ENCODE measurements around the gene CFHR1. TPM values are rescaled to one million over a fixed set of nuclear protein-coding genes. Genes with fewer than 3 reads are reported as not detected.

The CFHR1 gene
- 0.19 to 0.23 TPM in 2 of 5 replicates, not detected in the others for total RNA-seq (2022; extraction: Qiagen RNA extraction; ENCODE audit: low read depth)

DNA sequence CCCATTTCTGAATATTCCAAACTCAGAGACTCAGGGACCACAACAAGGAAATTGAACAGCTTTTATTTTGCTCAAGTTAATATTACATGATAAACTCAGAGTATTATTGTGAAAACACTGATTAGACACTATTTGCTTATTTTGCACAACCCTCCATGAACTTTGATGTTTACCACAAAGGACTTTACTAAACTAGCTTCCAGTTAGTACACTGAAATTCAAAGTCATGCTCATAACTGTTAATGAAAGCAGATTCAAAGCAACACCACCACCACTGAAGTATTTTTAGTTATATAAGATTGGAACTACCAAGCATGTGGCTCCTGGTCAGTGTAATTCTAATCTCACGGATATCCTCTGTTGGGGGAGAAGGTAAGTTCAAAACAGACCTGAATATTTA is at the start of gene CFHR1:
CFHR1 (plus strand) TSS at position 201 of the 400 bp plus-strand sequence; CDS start at position 315, 114 bp downstream.

GRCh38 chr1:196774603-196775002 is 44.9 kb upstream of the CFHR1 start, which contains the start of gene CFHR3:
Gene CFHR3 (plus strand): TSS chr1:196774840. CDS start chr1:196774887, 47 bp downstream.

Other genes with a start within 250 kb of the CFHR1 start
- 0.06 to 0.07 TPM (median 0.07 TPM) in 4 of 5 replicates, not detected in the other for gene KCNT2, start 211.3 kb upstream of the CFHR1 start, total RNA-seq (2022; extraction: Qiagen RNA extraction; ENCODE audit: low read depth)
- gene CFH, start 167.7 kb upstream of the CFHR1 start, total RNA-seq (2022; extraction: Qiagen RNA extraction; ENCODE audit: low read depth): 4.4 to 5.6 TPM (median 4.4 TPM) in 5 replicates
- 0.08 to 0.20 TPM (median 0.15 TPM) in 4 of 5 replicates, not detected in the other for gene CFHR3, start 44.9 kb upstream of the CFHR1 start, total RNA-seq (2022; extraction: Qiagen RNA extraction; ENCODE audit: low read depth)
- gene CFHR4, start 68.3 kb downstream of the CFHR1 start, total RNA-seq (2022; extraction: Qiagen RNA extraction; ENCODE audit: low read depth): not detected in 5 replicates
- not detected in 5 replicates for gene CFHR2, start 124.0 kb downstream of the CFHR1 start, total RNA-seq (2022; extraction: Qiagen RNA extraction; ENCODE audit: low read depth)
- not detected in 5 replicates for gene CFHR5, start 157.8 kb downstream of the CFHR1 start, total RNA-seq (2022; extraction: Qiagen RNA extraction; ENCODE audit: low read depth)
- 0.06 to 0.09 TPM (median 0.08 TPM) in 3 of 5 replicates, not detected in the others for gene F13B, start 247.5 kb downstream of the CFHR1 start, total RNA-seq (2022; extraction: Qiagen RNA extraction; ENCODE audit: low read depth)